GM12865 (cell line): ENCODE data around the gene LRRC74A.

Experiments
- DNase-seq: peaks from one replicate; pipeline ENCODE4 v3.0.0; 2010; ENCODE audit warnings: low read depth
- H3K4me3 ChIP-seq: 2 replicates; pipeline ENCODE4 v1.5.1; 2011; ENCODE audit warnings: mild to moderate bottlenecking, low read depth, low read length, control low read depth
- CTCF ChIP-seq: IDR thresholded peaks from 2 replicates; pipeline ENCODE4 v1.5.1; 2011; ENCODE audit warnings: low read length, control low read depth, low read depth, inconsistent platforms; ENCODE audit not compliant: insufficient read depth; ENCODE audit errors: missing control alignments

LRRC74A gene

GRCh38 chr14:76844223-76844622 lies 18.0 kb downstream of the LRRC74A start:
- peak; percentile 2 for TF ChIP-seq CTCF
- DNase-seq = peak; percentile 26

GRCh38 chr14:76846331-76847047 lies 20.3 kb downstream of the LRRC74A start:
- H3K4me3 ChIP-seq = no peak overlapping the region
- no peak for TF ChIP-seq CTCF
- DNase-seq = no peak

More at GRCh38 chr14:76844223-76844622, 18.0 kb downstream of the LRRC74A start:
- H3K4me3 ChIP-seq = no peak overlapping the region

GRCh38 chr14:76848879-76849278 lies 22.7 kb downstream of the LRRC74A start:
- no peak for DNase-seq

GRCh38 chr14:76855066-76855465 lies 28.9 kb downstream of the LRRC74A start:
- no peak for TF ChIP-seq CTCF
- no peak for DNase-seq
- H3K4me3 ChIP-seq = no peak overlapping the region

More at GRCh38 chr14:76848879-76849278, 22.7 kb downstream of the LRRC74A start:
- no peak for TF ChIP-seq CTCF
- no peak overlapping the region for H3K4me3 ChIP-seq

- no peak overlapping the region for H3K4me3 ChIP-seq
- no peak for TF ChIP-seq CTCF
- no peak for DNase-seq
Measured at GRCh38 chr14:76856769-76857168, 30.6 kb downstream of the LRRC74A start.

GRCh38 chr14:76861574-76862255 lies 35.5 kb downstream of the LRRC74A start:
- no peak for DNase-seq
- H3K4me3 ChIP-seq = no peak overlapping the region
- no peak for TF ChIP-seq CTCF
